Mucosa of descending colon (tissue), 3 donors: ENCODE measurements around the gene MAP3K2. TPM values are rescaled to one million over a fixed set of nuclear protein-coding genes. Genes with fewer than 3 reads are reported as not detected.

Source experiments
- ATAC-seq: fragments of 200-7000 bp; cut with Tn5 transposase; one replicate; pipeline ENCODE4 v1.9.1; 2020; ENCODE audit warnings: mild to moderate bottlenecking, moderate library complexity
- DNase-seq, 3 donors: peaks; one replicate each; pipeline ENCODE4 v3.0.0-alpha.2; 2020
- H3K36me3 ChIP-seq: fragments of 200-600 bp; one replicate; pipeline ENCODE4 v1.8.0; 2021; ENCODE audit warnings: low read depth, mild to moderate bottlenecking
- H3K4me1 ChIP-seq: fragments of 200-600 bp; one replicate; pipeline ENCODE4 v1.8.0; 2021; ENCODE audit warnings: low read depth, mild to moderate bottlenecking
- H3K4me3 ChIP-seq: fragments of 200-600 bp; one replicate; pipeline ENCODE4 v1.8.0; 2021; ENCODE audit warnings: mild to moderate bottlenecking
- H3K9me3 ChIP-seq: fragments of 200-600 bp; one replicate; pipeline ENCODE4 v1.8.0; 2021; ENCODE audit warnings: mild to moderate bottlenecking
- intact Hi-C, 2 donors: fragments of 100-400 bp; cut with DNase I in 1 of 2; cut with micrococcal nuclease in 1 of 2; formaldehyde crosslinking; loops; one replicate each; pipeline versions ENCODE4 v1.11.0 to v1.11.1; 2022; cut with DNase I, micrococcal nuclease
- long read RNA-seq, 2 donors: library from polyadenylated mRNA; unstranded; transcript quantifications; one replicate each; pipeline ENCODE4 v2.0.0, GENCODE V29; 2019 to 2021
- total RNA-seq, 3 donors: library from RNA; stranded (reverse); fragmentation: NEBNext Ultra II Directional in 2 of 3; extraction: Animal tissue kit (Norgen Biotek cat#: 25700) in 2 of 3; gene quantifications; one replicate each; pipeline versions ENCODE4 v1.2.1 to v1.2.4, GENCODE V29; 2021 to 2023
- TF ChIP-seq, protein P1 (sequence below): fragments of 200-600 bp; IDR thresholded peaks from one replicate; pipeline ENCODE4 v1.8.0; 2022; ENCODE audit warnings: antibody characterized with exemption, mild to moderate bottlenecking
- donor health status: DM: no; HTN: no; CAD: no; lungs with moderate emphysema.
- donor health status: DM: no; HTN: no; CAD: no.
- donor health status: DM: no; HTN: yes; CAD: no.

The MAP3K2 gene, protein sequence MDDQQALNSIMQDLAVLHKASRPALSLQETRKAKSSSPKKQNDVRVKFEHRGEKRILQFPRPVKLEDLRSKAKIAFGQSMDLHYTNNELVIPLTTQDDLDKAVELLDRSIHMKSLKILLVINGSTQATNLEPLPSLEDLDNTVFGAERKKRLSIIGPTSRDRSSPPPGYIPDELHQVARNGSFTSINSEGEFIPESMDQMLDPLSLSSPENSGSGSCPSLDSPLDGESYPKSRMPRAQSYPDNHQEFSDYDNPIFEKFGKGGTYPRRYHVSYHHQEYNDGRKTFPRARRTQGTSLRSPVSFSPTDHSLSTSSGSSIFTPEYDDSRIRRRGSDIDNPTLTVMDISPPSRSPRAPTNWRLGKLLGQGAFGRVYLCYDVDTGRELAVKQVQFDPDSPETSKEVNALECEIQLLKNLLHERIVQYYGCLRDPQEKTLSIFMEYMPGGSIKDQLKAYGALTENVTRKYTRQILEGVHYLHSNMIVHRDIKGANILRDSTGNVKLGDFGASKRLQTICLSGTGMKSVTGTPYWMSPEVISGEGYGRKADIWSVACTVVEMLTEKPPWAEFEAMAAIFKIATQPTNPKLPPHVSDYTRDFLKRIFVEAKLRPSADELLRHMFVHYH
- 10 to 100 TPM; 71.8 to 80.6 (median 77.1) TPM for total RNA-seq
- long read RNA-seq, donor 1, partial matches to known transcripts, result 6 of 79 reads
- long read RNA-seq, donor 1, other reads (novel, unspliced or antisense), result 73 of 79 reads
- long read RNA-seq, donor 2, partial matches to known transcripts, result 0 of 4 reads
- long read RNA-seq, donor 2, other reads (novel, unspliced or antisense), result 4 of 4 reads

- Histone ChIP-seq H3K36me3 (no peaks in the 10 kb centered on the region), H3K4me3 (peak within 1 kb of the TSS; percentile 86), H3K9me3 (no peaks in the 10 kb centered on the region), H3K4me1 (peaks cover 10% of the 10 kb centered on the region)
- peak; percentile 91 for ATAC-seq
- intact Hi-C loops, result no loop called here
- TF ChIP-seq, protein P1, sequence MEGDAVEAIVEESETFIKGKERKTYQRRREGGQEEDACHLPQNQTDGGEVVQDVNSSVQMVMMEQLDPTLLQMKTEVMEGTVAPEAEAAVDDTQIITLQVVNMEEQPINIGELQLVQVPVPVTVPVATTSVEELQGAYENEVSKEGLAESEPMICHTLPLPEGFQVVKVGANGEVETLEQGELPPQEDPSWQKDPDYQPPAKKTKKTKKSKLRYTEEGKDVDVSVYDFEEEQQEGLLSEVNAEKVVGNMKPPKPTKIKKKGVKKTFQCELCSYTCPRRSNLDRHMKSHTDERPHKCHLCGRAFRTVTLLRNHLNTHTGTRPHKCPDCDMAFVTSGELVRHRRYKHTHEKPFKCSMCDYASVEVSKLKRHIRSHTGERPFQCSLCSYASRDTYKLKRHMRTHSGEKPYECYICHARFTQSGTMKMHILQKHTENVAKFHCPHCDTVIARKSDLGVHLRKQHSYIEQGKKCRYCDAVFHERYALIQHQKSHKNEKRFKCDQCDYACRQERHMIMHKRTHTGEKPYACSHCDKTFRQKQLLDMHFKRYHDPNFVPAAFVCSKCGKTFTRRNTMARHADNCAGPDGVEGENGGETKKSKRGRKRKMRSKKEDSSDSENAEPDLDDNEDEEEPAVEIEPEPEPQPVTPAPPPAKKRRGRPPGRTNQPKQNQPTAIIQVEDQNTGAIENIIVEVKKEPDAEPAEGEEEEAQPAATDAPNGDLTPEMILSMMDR, result no peak
- DNase-seq, result peak; percentile 95 to 98 (median 97)
Measured at GRCh38 chr2:127387655-127388422, at the start of gene MAP3K2. MAP3K2 (minus strand) TSS chr2:127387975; CDS start chr2:127343129, 44,846 bp downstream.

- Histone ChIP-seq H3K36me3 (no peaks in the 10 kb centered on the region), H3K4me3 (no peak overlapping the region), H3K9me3 (peaks cover 6% of the 10 kb centered on the region), H3K4me1 (peaks cover 11% of the 10 kb centered on the region)
- intact Hi-C loops, result no loop called here
- TF ChIP-seq, protein P1, result no peak
- ATAC-seq (no peak), DNase-seq (no peak)
Measured at GRCh38 chr2:127437056-127437455, 49.3 kb upstream of the MAP3K2 start.

GRCh38 chr2:127434515-127434914 is 46.7 kb upstream of the MAP3K2 start:
- intact Hi-C loops, result no loop called here
- no peak overlapping the region for H3K4me3 ChIP-seq
- TF ChIP-seq, protein P1, result no peak
- no peaks in the 10 kb centered on the region for H3K36me3 ChIP-seq
- H3K9me3 ChIP-seq, result no peaks in the 10 kb centered on the region
- DNase-seq (no peak), ATAC-seq (no peak)
- H3K4me1 ChIP-seq, result peaks cover 11% of the 10 kb centered on the region

GRCh38 chr2:127431408-127432023 is 43.7 kb upstream of the MAP3K2 start:
- Histone ChIP-seq H3K4me1 (no peaks in the 10 kb centered on the region), H3K36me3 (no peaks in the 10 kb centered on the region), H3K9me3 (no peaks in the 10 kb centered on the region), H3K4me3 (no peak overlapping the region)
- TF ChIP-seq, protein P1, result no peak
- intact Hi-C loops, result no loop called here
- no peak for ATAC-seq
- no peak for DNase-seq

DNA sequence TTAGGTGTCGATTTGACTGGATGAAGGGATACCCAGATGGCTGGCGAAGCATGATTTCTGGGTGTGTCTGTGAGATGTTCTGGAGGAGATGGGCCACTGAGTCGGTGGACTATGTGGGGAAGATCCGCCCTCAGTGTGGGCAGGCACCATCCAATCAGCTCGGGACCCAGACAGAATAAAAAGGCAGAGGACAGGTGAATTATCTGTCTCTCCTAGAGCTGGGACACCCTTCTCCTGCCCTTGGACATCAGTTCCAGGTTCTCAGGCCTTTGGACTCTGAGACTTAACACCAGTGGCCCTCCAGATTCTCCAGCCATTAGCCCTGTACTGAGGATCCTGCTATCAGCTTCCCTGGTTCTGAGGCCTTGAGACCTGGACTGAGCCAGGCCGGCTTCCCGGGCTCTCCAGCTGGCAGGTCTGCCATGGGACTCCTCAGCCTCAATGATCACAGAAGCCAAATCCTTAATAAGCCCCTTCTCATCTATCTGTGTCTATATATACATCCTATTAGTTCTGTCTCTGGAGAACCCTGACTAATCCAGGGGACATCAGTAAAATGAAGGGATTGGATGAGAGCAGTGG is 42.2 kb upstream of the MAP3K2 start:
- intact Hi-C loops, result no loop called here
- Histone ChIP-seq H3K4me3 (no peak overlapping the region), H3K36me3 (no peaks in the 10 kb centered on the region), H3K4me1 (no peaks in the 10 kb centered on the region), H3K9me3 (no peaks in the 10 kb centered on the region)
- TF ChIP-seq, protein P1, result no peak
- DNase-seq (no peak), ATAC-seq (no peak)
